H9 (cell line): ENCODE data around the gene NUP88. TPM values are rescaled to one million over a fixed set of nuclear protein-coding genes. Genes with fewer than 3 reads are reported as not detected.
A peak's percentile ranks its signal among the peaks of the same experiment; 100 is the strongest.

Source experiments
- DNase-seq: peaks from one replicate; pipeline ENCODE4 v3.0.0-alpha.2; 2017
- H2AFZ ChIP-seq: one replicate; pipeline ENCODE4 v1.6.1; 2013; ENCODE audit warnings: mild to moderate bottlenecking, low read length, control low read depth, moderate library complexity
- H2AK5ac ChIP-seq: 2 replicates; pipeline ENCODE4 v1.6.1; 2013; ENCODE audit warnings: low read length, control low read depth, mixed read lengths; ENCODE audit not compliant: insufficient read length
- H2BK120ac ChIP-seq: one replicate; pipeline ENCODE4 v1.6.1; 2013; ENCODE audit warnings: low read depth, mild to moderate bottlenecking, low read length, control low read depth, inconsistent platforms; ENCODE audit not compliant: poor library complexity, severe bottlenecking
- H2BK12ac ChIP-seq: 2 replicates; pipeline ENCODE4 v1.6.1; 2013; ENCODE audit warnings: low read length, control low read depth, mixed read lengths, low read depth; ENCODE audit not compliant: insufficient read length
- H2BK15ac ChIP-seq: 2 replicates; pipeline ENCODE4 v1.6.1; 2013; ENCODE audit warnings: low read depth, low read length, control low read depth
- H2BK20ac ChIP-seq: one replicate; pipeline ENCODE4 v1.6.1; 2013; ENCODE audit warnings: low read depth, mild to moderate bottlenecking, low read length, control low read depth, inconsistent platforms; ENCODE audit not compliant: poor library complexity, severe bottlenecking
- H2BK5ac ChIP-seq: 2 replicates; pipeline ENCODE4 v1.6.1; 2013; ENCODE audit warnings: low read length, control low read depth, mixed read lengths; ENCODE audit not compliant: insufficient read length
- H3K14ac ChIP-seq: 2 replicates; pipeline ENCODE4 v1.6.1; 2013; ENCODE audit warnings: low read length, control low read depth; ENCODE audit not compliant: insufficient read depth
- H3K18ac ChIP-seq: 2 replicates; pipeline ENCODE4 v1.6.1; 2013; ENCODE audit warnings: low read depth, mild to moderate bottlenecking, mixed read lengths, low read length, control low read depth; ENCODE audit not compliant: insufficient read length
- H3K23ac ChIP-seq: 2 replicates; pipeline ENCODE4 v1.6.1; 2013; ENCODE audit warnings: low read length, control low read depth, mixed read lengths, low read depth; ENCODE audit not compliant: insufficient read length
- H3K23me2 ChIP-seq: 2 replicates; pipeline ENCODE4 v1.6.1; 2013; ENCODE audit warnings: low read depth, mild to moderate bottlenecking, mixed read lengths, low read length, control low read depth; ENCODE audit not compliant: insufficient read length, poor library complexity, severe bottlenecking
- H3K27ac ChIP-seq: 2 replicates; pipeline ENCODE4 v1.5.1; 2013; ENCODE audit warnings: low read length, control low read depth, mixed read lengths, low read depth; ENCODE audit not compliant: insufficient read length
- H3K27me3 ChIP-seq: 2 replicates; pipeline ENCODE4 v1.6.1; 2013; ENCODE audit warnings: low read length, control low read depth, inconsistent platforms; ENCODE audit not compliant: insufficient read depth
- H3K4ac ChIP-seq: 2 replicates; pipeline ENCODE4 v1.6.1; 2013; ENCODE audit warnings: low read depth, mild to moderate bottlenecking, control low read depth, inconsistent platforms, low read length, moderate library complexity
- H3K4me1 ChIP-seq: 2 replicates; pipeline ENCODE4 v1.6.1; 2013; ENCODE audit warnings: low read length, control low read depth, inconsistent platforms; ENCODE audit not compliant: insufficient read depth
- H3K4me2 ChIP-seq: 2 replicates; pipeline ENCODE4 v1.6.1; 2013; ENCODE audit warnings: low read length, control low read depth, mixed read lengths; ENCODE audit not compliant: insufficient read length, insufficient read depth
- H3K56ac ChIP-seq: 2 replicates; pipeline ENCODE4 v1.6.1; 2013; ENCODE audit warnings: low read depth, mild to moderate bottlenecking, mixed read lengths, low read length, control low read depth; ENCODE audit not compliant: insufficient read length
- H3K79me1 ChIP-seq: 2 replicates; pipeline ENCODE4 v1.6.1; 2013; ENCODE audit warnings: low read depth, mild to moderate bottlenecking, moderate library complexity, low read length, control low read depth, inconsistent platforms; ENCODE audit not compliant: insufficient read depth, poor library complexity, severe bottlenecking
- H3K79me2 ChIP-seq: 2 replicates; pipeline ENCODE4 v1.6.1; 2013; ENCODE audit warnings: low read length, control low read depth, inconsistent platforms; ENCODE audit not compliant: insufficient read depth
- H3K9ac ChIP-seq: 2 replicates; pipeline ENCODE4 v1.6.1; 2013; ENCODE audit warnings: low read length, control low read depth, mixed read lengths; ENCODE audit not compliant: insufficient read length; ENCODE audit errors: extremely low read depth
- H3K9me3 ChIP-seq: one replicate; pipeline ENCODE4 v1.6.1; 2013; ENCODE audit warnings: low read depth, low read length, inconsistent platforms; ENCODE audit not compliant: control insufficient read depth
- H3T11ph ChIP-seq: one replicate; pipeline ENCODE4 v1.6.1; 2013; ENCODE audit warnings: mild to moderate bottlenecking, low read length, control low read depth, inconsistent platforms
- H4K20me1 ChIP-seq: one replicate; pipeline ENCODE4 v1.6.1; 2013; ENCODE audit not compliant: control insufficient read depth, insufficient read length, insufficient read depth
- H4K5ac ChIP-seq: 2 replicates; pipeline ENCODE4 v1.6.1; 2013; ENCODE audit warnings: low read depth, mild to moderate bottlenecking, mixed read lengths, low read length, control low read depth; ENCODE audit not compliant: insufficient read length
- H4K8ac ChIP-seq: replicated peaks from 2 replicates; pipeline ENCODE4 v1.6.1; 2013; ENCODE audit warnings: low read length, control low read depth, mixed read lengths, low read depth; ENCODE audit not compliant: insufficient read length
- H4K91ac ChIP-seq: 2 replicates; pipeline ENCODE4 v1.6.1; 2013; ENCODE audit warnings: low read depth, mild to moderate bottlenecking, moderate library complexity, mixed read lengths, low read length, control low read depth; ENCODE audit not compliant: insufficient read length
- H3K27ac Mint-ChIP-seq, 3 experiments: 2 replicates in 2 of 3; 3 replicates in 1 of 3; pipeline ENCODE4 v1.8.0; 2020 to 2021; ENCODE audit warnings: mixed read lengths in 3 of 3, mild to moderate bottlenecking in 1 of 3, moderate library complexity in 1 of 3
- H3K27me3 Mint-ChIP-seq: 2 replicates; pipeline ENCODE4 v1.8.0; 2021; ENCODE audit warnings: low read depth, mild to moderate bottlenecking, moderate library complexity, mixed read lengths
- H3K36me3 Mint-ChIP-seq, 3 experiments: 2 replicates in 2 of 3; 3 replicates in 1 of 3; pipeline ENCODE4 v1.8.0; 2020 to 2021; ENCODE audit warnings: low read depth in 3 of 3, mixed read lengths in 3 of 3; ENCODE audit not compliant: insufficient read depth in 1 of 3
- H3K4me1 Mint-ChIP-seq, 2 experiments: 2 replicates each; pipeline ENCODE4 v1.8.0; 2020; ENCODE audit warnings: mixed read lengths in 2 of 2
- H3K4me3 Mint-ChIP-seq, 2 experiments: 2 replicates in 1 of 2; 3 replicates in 1 of 2; pipeline ENCODE4 v1.8.0; 2020 to 2021; ENCODE audit warnings: mild to moderate bottlenecking in 2 of 2, mixed read lengths in 2 of 2, moderate library complexity in 1 of 2
- H3K9me3 Mint-ChIP-seq, 2 experiments: 2 replicates in 1 of 2; 3 replicates in 1 of 2; pipeline ENCODE4 v1.8.0; 2020; ENCODE audit warnings: mild to moderate bottlenecking in 2 of 2, mixed read lengths in 2 of 2, moderate library complexity in 1 of 2
- CTCF ChIP-seq: fragments of 200-600 bp; sonication (generic); conservative IDR thresholded peaks from 3 replicates; pipeline ENCODE4 v1.8.0; 2021; ENCODE audit warnings: antibody characterized with exemption, mild to moderate bottlenecking
- WGBS: extraction: QIAGEN DNeasy Blood & Tissue Kit; methylation state at CpG from one replicate; pipeline ENCODE4 v1.1.7; 2013; ENCODE audit warnings: missing lambda C conversion rate, low lambda C conversion rate, mixed read lengths; ENCODE audit not compliant: insufficient read length; ENCODE audit errors: extremely low coverage; 5-methylcytosine and 5-hydroxymethylcytosine counted together
- total RNA-seq: library from RNA; stranded (reverse); gene quantifications from 2 replicates; pipeline ENCODE4 v1.2.1, GENCODE V29; 2021

The NUP88 gene
- total RNA-seq, 1 experiment from 2014 or later = 98.2 TPM

DNA sequence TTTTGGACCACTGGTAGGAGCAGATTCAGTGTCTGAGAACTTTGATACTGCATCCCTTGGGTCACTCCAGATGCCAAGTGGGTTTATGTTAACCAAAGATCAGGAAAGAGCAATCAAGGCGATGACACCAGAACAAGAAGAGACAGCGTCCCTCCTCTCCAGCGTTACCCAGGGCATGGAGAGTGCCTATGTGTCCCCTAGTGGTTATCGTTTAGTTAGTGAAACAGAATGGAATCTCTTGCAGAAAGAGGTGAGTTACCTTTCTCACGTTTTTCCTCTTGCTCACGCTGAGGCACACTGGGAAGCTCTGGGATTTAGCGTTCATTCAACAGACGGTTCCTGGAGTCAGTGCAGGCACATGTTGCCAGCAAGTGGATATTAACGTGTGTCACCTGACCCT lies 58.0 kb downstream of the NUP88 start:
- WGBS = no CpG with 5 or more reads among the region's 9 CpGs
- Histone ChIP-seq H4K91ac (no peak overlapping the region), H2AK5ac (no peak overlapping the region), H3K27me3 (no peaks in the 10 kb centered on the region), H3K23me2 (no peaks in the 10 kb centered on the region), H3K79me1 (no peaks in the 10 kb centered on the region), H3K14ac (no peak overlapping the region), H4K8ac (no peak overlapping the region), H4K5ac (no peak overlapping the region), H2AFZ (no peak overlapping the region), H3T11ph (no peak overlapping the region), H2BK5ac (no peak overlapping the region), H3K27ac (no peak overlapping the region), H3K9me3 (no peaks in the 10 kb centered on the region), H3K4me2 (no peak overlapping the region), H3K79me2 (no peaks in the 10 kb centered on the region), H2BK120ac (no peak overlapping the region), H2BK20ac (no peak overlapping the region), H2BK15ac (no peak overlapping the region), H3K23ac (no peak overlapping the region), H3K9ac (no peak overlapping the region), H4K20me1 (no peaks in the 10 kb centered on the region), H3K56ac (no peak overlapping the region), H3K18ac (no peak overlapping the region), H3K4ac (no peak overlapping the region), H2BK12ac (no peak overlapping the region), H3K4me1 (peaks cover 3% of the 10 kb centered on the region; the same call in 1 of the 2 replicates)
- Mint-ChIP-seq H3K27me3 (no peaks in the 10 kb centered on the region), H3K4me3 (no peak overlapping the region), H3K4me1 (peaks cover 24 to 31% of the 10 kb centered on the region in 2 experiments), H3K36me3 (peaks cover 15 to 57% (median 33%) of the 10 kb centered on the region in 3 experiments; a peak in 6 of 7 replicates), H3K27ac (peak overlapping the region; percentile 8 to 92 (median 52); a peak in 5 of 7 replicates), H3K9me3 (no peaks in the 10 kb centered on the region)
- peak; percentile 43 for DNase-seq
- peak; percentile 28; the same call in 1 of the 3 replicates for TF ChIP-seq CTCF
